GM21737 (cell line): ENCODE measurements around the gene CFP.
"Not testable (repeated sequence)": the region's sequence is repeated elsewhere in the genome, so short reads cannot be mapped to it uniquely, and the experiment has no call there.

Experiments
- ATAC-seq: cut with Tn5 transposase; IDR thresholded peaks from one replicate; pipeline ENCODE4 v1.9.1; 2021; ENCODE audit warnings: mild to moderate bottlenecking, moderate library complexity; ENCODE audit not compliant: unreplicated experiment

The CFP gene

GRCh38 chrX:47607091-47607490 lies 22.6 kb downstream of the CFP start:
- no peak for ATAC-seq

DNA sequence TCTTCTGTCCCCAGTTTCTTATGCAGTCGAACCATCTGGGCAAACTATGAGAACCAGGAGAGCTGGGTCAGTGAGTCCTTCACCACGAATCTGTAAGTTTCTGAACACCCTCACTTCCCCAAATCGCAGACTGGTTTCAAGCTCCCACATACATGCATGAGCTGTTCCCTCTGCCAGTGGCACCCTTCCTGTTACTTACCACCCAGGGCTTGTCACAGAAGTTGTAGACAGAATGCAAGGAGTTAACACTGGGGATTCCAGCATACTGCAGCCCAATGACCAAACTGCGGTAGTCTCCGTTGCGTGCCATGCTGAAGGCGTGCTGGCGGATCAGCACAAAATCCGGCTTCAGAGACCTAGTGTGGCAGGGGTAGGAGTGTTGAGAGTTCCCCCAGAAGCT lies 24.7 kb downstream of the CFP start:
- no peak for ATAC-seq

GRCh38 chrX:47603125-47603524 lies 26.6 kb downstream of the CFP start:
- ATAC-seq, result not testable (repeated sequence)

GRCh38 chrX:47597222-47597621 lies 32.5 kb downstream of the CFP start:
- no peak for ATAC-seq

GRCh38 chrX:47596256-47596655 lies 33.5 kb downstream of the CFP start:
- no peak for ATAC-seq

DNA sequence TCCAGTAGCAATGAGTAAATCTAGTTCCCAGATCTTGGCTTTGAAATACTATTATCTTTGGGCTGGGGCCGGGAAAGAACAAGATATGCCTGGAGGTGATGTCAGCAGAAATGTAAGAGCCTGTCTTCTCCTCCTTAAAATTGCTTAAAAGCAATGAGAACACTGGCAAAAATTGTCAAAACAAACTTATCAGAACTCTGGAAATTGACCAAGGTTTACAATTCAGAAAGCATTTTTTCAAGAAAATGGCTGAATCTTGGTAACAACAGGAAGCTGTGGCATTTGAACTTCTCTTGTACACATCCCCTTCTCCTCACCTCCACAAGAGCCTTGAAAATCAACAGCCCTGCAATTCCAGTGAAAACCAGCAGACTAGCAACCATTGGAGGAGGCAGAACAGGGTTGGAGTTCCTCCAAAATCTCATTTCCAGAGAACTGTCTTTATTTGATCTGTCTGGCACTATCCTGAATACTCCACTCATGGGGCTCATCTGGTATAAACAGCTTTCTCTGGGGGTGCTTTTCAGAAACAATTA lies 33.9 kb downstream of the CFP start:
- ATAC-seq, result no peak

DNA sequence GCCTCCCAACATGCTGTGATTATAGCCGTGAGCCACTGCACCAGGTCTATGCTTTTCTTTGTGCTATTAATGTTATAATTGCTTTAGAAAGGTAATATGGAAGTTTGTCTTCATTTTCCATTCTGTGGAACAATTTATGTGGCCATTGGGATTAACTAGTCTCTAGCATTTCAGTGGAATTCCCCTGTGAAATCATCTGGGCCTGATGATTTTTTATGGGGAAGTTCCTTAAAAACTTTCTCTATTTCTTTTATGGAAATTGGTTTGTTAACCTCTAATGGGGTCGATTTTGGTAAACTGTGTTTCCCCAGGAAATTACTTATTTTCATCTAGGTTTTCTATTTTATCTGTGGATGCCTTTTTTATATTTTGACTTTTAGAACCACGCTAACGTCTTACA lies 36.2 kb downstream of the CFP start:
- ATAC-seq, result no peak

DNA sequence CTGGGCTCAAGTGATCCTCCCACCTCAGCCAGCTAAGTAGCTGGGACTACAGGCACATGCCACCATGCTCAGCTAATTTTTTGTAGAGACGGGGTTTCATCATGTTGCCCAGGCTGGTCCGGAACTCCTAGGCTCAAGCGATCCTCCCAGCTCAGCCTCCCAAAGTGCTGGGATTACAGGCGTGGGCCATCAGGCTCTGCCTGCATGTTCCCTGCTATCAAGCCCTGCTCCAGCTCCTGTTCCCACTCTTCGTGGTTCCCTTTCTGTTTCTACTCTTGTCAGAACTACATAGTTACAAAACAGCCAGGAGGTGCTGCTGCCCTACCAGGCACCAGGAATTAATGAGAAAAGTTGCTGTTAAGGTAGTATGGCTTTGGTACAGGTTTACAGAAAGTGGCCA lies 38.7 kb downstream of the CFP start:
- no peak for ATAC-seq

DNA sequence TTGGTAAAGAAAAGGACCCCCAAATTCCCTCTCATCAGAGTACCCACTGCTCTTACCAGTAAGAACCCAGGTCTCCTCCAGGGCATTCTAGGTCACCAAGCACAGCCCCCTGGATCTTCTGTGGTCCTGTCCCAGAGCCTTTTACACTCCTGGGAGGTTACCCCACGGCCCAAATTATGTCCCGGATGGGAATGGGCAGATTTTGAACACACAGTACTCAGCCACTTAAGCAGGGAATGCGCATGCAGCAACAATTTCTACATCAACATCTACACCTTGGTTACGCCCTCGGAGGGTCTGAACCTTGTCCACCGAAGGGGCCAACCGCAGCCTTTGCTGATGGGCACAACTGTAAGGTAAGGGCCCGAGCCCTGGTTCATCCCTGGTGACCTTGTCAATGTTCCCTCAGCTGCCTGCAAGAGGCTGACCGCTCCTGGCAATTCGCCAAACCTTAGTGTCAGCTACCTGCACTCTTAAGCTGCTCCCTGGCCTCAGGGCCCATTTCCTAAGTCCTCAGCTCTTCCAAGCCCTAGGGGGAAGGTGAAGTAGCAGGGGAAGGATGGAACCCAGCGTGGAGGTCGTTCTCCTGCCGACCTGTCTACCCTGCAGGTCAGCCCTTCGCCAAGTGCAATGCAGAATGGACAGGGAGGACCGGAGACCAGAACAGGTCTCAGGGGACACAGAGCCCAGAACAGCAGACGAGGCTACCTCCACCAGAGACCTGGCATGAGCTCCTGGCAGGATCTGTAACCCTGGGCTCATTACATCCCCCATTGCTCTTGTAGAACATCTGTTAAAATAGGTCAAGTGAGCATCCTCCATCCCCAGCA lies 41.6 kb downstream of the CFP start:
- no peak for ATAC-seq

- no peak for ATAC-seq
These were observed 42.4 kb downstream of the CFP start for GRCh38 chrX:47587091-47587891.

- no peak for ATAC-seq
These were observed 43.5 kb downstream of the CFP start for GRCh38 chrX:47586043-47586787.

DNA sequence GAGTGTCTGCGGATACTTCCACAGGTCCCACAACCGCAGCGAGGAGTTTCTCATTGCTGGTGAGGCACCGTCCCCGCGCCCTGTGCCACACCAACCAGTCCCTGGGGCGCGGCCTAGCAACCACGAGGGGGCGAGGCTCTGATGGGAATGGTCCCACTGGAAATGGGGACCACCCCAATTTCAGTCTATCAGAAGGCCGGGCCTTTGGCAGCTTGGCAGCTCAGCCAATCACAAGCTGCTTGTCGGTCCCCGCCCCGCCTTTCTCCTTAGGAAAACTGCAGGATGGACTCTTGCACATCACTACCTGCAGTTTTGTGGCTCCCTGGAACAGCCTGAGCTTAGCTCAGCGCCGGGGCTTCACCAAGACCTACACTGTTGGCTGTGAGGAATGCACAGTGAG lies 44.5 kb downstream of the CFP start:
- no peak for ATAC-seq

GRCh38 chrX:47584714-47585113 lies 45.0 kb downstream of the CFP start:
- no peak for ATAC-seq

GRCh38 chrX:47583240-47583861 lies 46.4 kb downstream of the CFP start:
- ATAC-seq, result no peak

GRCh38 chrX:47581731-47582647 lies 47.7 kb downstream of the CFP start, which contains the start of gene TIMP1:
Gene TIMP1 (plus strand): TSS chrX:47582436. CDS start chrX:47583416, 980 bp downstream.
- ATAC-seq, result peak; percentile 89

- no peak for ATAC-seq
These were observed 50.2 kb downstream of the CFP start for GRCh38 chrX:47579537-47579936.

- ATAC-seq, result no peak
These were observed 51.0 kb downstream of the CFP start for GRCh38 chrX:47578692-47579091.

GRCh38 chrX:47577901-47578300 lies 51.8 kb downstream of the CFP start:
- ATAC-seq, result no peak

DNA sequence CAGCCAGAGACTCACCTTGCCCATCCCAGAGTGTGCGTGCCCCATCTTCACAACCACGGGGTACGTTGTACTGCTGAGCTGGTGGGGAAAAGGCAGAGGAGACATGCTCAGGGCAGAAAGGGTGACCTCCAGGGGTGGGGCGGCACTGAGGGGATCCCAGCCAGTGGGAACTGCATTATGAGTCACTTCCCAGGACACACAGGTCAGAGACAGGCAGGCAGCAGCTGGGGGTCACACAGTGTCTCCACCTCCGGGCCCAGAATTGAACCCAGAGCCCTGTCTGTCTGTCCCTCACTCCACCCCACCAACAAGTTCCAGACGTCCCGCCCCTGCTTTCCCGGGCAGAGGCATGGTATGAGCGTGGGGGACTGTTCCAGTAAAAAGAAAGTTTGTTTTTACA lies 52.3 kb downstream of the CFP start:
- no peak for ATAC-seq
